SK-N-MC (cell line): ENCODE results near the gene APOL2.

Experiments
- EZH2 ChIP-seq: fragments of 200-600 bp; sonication (generic); IDR thresholded peaks from one replicate; pipeline ENCODE4 v1.6.1; 2017; ENCODE audit warnings: antibody characterized with exemption
- FOXP2 ChIP-seq: optimal IDR thresholded peaks from 2 replicates; pipeline ENCODE3; 2011; ENCODE audit warnings: mild to moderate bottlenecking, moderate library complexity; ENCODE audit not compliant: insufficient read depth; ENCODE audit errors: extremely low read length, control extremely low read depth
- POLR2AphosphoS5 ChIP-seq: IDR thresholded peaks from 2 replicates; pipeline ENCODE4 v1.6.1; 2012; ENCODE audit warnings: mild to moderate bottlenecking, low read depth, low read length, borderline replicate concordance

DNA sequence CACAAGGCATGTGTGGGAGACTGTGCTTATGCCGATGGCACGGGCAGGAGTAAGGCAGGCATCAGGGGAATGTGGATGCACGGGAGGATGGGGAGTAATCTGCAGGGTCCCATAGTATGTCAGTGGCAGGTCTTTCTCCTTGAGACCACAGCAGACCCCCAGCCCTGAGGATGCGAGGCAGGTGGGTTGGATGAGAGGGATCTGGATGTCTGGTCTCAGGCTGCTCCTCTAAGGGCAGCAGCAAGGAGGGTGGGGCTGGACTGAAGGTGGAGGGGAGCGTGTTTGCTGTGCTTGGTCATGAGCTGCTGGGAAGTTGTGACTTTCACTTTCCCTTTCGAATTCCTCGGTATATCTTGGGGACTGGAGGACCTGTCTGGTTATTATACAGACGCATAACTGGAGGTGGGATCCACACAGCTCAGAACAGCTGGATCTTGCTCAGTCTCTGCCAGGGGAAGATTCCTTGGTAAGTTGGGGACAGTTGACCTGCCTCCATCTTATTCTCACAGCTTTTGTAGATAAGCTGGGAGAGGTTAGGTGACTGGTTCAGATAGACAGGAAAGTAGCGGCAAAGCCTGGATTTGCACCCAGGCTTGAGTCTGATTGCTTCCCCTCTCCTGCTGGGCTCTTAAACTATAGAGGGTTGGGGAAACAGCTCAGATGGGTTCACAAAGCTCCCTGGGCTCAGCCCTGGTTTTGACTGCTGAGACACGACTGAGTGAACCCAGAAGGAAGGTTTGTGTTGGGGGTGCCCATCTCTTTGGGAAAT lies 13.6 kb upstream of the APOL2 start, which contains the start of gene APOL1:
- no peak for TF ChIP-seq EZH2
- no peak for TF ChIP-seq POLR2AphosphoS5
- TF ChIP-seq FOXP2: no peak
